AG09309 (cell line): ENCODE data around the gene SVEP1.
"Not testable (repeated sequence)": the region's sequence is repeated elsewhere in the genome, so short reads cannot be mapped to it uniquely, and the experiment has no call there.

Experiments
- DNase-seq: peaks from one replicate; pipeline ENCODE4 v3.0.0-alpha.2; 2010; ENCODE audit warnings: low read depth
- H3K4me3 ChIP-seq: 2 replicates; pipeline ENCODE4 v1.5.1; 2011; ENCODE audit warnings: mild to moderate bottlenecking, low read depth, low read length, moderate library complexity; ENCODE audit not compliant: control insufficient read depth
- TF ChIP-seq, protein P1 (sequence below): IDR thresholded peaks from 2 replicates; pipeline ENCODE4 v1.5.1; 2011; ENCODE audit warnings: mild to moderate bottlenecking, low read depth, low read length, inconsistent platforms; ENCODE audit not compliant: insufficient read depth, control insufficient read depth; ENCODE audit errors: missing control alignments

Gene SVEP1

DNA sequence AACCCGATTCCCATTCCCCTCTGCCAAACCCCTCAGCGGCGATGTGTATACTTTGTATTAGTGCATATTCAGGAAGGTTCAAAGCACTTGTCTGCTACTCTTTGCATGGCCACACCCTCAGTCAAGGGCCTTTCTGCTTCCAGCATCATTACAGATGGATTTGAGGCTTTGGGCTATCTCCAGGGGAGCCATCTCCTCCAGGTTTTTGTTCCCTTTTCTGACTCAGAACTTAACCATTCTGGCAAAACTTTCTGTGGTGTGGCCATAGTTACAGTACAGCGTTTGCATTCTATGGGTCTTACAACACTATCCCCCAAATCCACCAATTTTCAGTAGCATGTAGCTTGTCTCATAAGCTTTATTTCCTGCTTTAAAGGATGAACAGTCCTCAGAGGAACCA lies 36.0 kb upstream of the SVEP1 start:
- H3K4me3 ChIP-seq, result no peak overlapping the region
- DNase-seq, result peak; percentile 46
- TF ChIP-seq, protein P1, sequence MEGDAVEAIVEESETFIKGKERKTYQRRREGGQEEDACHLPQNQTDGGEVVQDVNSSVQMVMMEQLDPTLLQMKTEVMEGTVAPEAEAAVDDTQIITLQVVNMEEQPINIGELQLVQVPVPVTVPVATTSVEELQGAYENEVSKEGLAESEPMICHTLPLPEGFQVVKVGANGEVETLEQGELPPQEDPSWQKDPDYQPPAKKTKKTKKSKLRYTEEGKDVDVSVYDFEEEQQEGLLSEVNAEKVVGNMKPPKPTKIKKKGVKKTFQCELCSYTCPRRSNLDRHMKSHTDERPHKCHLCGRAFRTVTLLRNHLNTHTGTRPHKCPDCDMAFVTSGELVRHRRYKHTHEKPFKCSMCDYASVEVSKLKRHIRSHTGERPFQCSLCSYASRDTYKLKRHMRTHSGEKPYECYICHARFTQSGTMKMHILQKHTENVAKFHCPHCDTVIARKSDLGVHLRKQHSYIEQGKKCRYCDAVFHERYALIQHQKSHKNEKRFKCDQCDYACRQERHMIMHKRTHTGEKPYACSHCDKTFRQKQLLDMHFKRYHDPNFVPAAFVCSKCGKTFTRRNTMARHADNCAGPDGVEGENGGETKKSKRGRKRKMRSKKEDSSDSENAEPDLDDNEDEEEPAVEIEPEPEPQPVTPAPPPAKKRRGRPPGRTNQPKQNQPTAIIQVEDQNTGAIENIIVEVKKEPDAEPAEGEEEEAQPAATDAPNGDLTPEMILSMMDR, result no peak

DNA sequence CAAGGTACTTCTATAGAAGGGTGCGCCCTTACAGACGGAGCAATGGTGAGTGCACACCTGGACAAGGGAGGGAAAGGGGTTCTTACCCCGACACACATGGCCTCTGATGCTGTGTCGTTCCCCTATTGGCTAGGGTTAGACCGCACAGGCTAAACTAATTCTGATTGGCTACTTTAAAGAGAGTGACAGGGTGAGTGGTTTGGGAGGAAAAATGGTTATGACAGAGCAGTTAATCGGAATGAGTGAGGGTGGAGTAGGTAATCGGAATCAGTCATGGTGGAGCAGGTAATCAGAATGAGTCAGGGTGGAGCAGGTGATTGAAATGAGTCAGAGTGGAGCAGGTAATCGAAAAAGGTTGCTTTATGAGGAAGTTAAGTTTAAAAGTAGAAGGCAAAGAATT lies 35.0 kb upstream of the SVEP1 start:
- not testable (repeated sequence) for H3K4me3 ChIP-seq, DNase-seq

DNA sequence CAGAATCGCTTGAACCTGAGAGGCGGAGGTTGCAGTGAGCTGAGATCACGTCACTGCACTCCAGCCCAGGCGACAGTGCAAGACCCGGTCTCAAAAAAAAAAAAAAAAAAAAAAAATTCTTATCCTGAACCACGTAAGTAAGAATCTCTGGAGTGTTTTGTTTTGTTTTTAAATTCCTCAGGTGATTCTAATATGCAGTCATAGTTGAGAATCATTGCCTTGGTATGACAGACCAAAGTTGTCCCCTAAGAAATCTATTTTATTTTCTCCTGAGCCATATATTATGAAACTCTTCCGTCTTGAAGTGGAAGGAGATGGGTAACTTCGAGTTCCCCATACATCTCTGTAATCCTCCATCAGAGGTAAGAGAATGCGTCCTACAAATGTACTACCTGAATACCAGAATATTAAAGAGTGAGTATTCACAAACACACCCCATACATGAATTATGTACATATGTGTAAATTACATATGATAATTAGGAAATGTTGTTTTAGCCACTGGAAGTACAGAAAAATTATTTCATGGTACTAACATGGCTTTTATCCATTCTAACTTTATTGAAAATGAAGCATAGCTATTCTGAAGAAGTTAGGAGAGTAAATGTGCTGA lies 26.7 kb upstream of the SVEP1 start:
- DNase-seq, result no peak
- no peak overlapping the region for H3K4me3 ChIP-seq
- TF ChIP-seq, protein P1, result no peak

DNA sequence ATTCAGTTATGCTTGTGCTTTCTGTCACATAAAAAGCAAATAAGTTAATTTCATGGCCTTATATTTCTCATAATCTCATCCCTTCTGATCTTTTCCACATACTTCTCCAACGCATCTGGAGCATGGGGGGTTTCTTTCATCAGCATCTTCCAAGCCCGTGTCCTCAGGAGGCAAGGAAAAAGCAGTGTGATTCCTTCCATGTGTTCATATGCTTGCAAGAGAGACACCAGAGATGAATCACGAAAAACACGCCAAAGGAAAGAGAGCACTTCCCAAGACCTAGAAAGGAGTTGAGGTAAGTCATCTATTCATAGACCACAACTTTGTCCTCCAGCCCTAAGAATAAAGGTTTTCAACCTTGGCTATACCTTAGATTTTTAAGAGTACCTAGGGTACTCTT lies 26.0 kb upstream of the SVEP1 start:
- TF ChIP-seq, protein P1, result no peak
- no peak overlapping the region for H3K4me3 ChIP-seq
- no peak for DNase-seq

DNA sequence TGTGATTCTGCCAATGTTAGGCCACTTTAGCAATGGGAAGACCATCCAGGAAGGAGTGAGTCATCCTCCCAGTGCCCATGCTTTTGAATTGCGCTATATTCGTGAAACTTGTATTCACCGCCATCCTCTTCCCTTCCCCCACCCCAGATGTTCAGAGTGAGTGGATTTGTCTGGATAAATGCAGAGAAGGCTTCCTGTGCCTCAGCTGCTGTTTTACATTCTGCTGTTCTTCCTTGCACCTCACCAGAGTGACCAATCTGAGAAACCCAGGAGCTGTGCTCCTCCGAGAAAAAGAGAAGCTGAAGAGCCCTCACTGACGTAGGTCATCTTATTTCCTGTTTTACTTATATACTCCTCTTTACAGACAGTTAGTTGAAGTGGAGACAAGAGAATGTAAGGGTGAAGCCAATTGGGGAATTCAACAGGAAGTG lies 24.6 kb upstream of the SVEP1 start:
- TF ChIP-seq, protein P1, result no peak
- no peak overlapping the region for H3K4me3 ChIP-seq

DNA sequence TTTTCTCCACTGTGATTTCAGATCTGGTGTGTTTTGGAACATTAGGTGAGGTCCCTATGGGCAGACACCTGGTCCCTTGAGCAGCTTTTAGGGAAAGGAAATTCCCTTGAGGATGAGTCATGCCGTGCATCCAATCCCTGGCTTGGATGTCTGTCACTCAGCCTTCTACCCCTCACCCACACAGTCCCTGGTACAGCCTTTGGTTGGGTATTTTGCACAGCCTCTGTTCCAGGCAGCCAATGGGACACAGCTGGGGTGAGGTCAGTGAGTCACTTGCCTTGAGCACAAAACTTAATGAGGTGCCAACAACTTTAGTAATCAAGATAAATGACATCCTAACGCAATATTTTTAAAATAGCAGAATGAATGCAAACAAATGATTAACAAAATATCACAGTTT lies 22.7 kb upstream of the SVEP1 start:
- TF ChIP-seq, protein P1, result no peak

More for the DNA sequence above, 24.6 kb upstream of the SVEP1 start:
- DNase-seq, result no peak

DNA sequence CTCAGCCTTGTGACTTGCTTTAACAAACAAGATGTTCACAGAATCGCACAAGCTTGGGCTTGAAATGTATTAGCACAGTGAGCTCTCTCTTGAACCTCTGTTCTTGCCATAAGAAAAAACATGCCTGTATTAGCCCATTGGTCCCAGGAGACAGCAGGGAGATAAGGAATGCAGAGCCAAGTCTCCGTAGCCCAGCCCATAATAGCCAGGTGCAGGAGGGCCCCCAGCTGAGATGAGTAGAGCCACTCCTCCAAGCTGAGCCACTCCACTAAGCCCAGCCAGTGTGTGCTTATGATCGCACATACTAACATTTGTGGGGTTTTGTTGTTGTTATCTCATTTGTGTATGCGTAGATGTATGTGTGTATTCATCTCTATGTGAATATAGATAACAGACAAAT lies 21.6 kb upstream of the SVEP1 start:
- no peak overlapping the region for H3K4me3 ChIP-seq
- DNase-seq, result no peak
- TF ChIP-seq, protein P1, result no peak

More for the DNA sequence above, 22.7 kb upstream of the SVEP1 start:
- no peak for DNase-seq
- H3K4me3 ChIP-seq, result no peak overlapping the region
